Stimulated activated CD8-positive, alpha-beta memory T cell treated with anti-CD3 and anti-CD28 coated beads, Interleukin-7, amount 100 ng/mL, for 1 hour (primary cell): ENCODE data around the gene LIPG.

ENCODE experiments used
- DNase-seq, 2 donors: peaks; one replicate each; pipeline ENCODE4 v3.0.0-alpha.2; 2020; ENCODE audit warnings: low read depth in 2 of 2

The LIPG gene

DNA sequence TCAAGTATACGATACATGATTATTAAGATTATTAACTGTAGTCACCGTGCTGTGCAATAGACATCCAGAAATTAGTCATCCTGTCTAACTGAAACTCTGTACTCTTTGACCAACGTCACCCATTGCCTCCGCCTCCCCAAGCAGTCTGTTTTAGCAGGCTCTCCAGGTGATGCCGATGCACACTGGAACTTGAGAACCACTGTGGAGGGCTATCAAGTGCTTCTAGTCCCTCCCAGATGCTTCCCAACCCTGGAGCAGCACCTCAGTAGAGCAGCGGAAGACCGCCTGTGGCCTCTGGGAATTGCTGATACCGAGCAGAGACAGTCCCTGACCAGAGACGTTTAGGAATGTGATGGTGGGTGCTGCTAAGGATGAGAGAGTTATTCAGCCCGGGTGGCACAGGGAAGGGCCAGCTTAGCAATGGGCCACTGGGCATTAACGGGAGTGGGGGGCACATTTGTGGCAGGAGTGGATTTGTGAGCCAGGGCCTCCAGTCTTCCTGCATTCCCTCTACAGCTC lies 50.7 kb downstream of the LIPG start:
- DNase-seq: no peak

DNA sequence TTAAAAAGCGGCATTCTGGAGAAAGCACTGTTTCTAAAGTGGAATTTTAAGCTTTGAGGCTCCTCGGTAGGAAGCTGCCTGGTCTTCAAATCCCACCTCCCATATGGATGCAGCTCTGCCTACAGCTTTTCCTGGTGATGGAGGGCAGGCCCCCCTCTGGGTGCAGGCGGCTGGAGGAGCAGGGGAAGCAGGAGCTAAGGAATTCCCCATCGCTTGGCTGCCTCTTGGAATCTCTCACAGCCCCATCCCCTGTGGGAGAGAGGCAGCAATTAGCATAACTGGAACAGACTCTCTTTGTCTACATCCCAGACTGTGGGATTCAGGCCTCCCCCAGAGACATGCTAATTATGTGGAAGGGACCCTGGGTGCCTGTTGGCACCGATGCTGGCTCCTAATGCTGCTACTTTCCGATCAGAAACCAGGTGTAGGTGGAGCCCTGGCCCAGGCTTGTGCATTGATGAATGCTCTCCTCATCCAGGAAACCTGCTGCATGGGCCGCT lies 51.3 kb downstream of the LIPG start:
- no peak for DNase-seq

DNA sequence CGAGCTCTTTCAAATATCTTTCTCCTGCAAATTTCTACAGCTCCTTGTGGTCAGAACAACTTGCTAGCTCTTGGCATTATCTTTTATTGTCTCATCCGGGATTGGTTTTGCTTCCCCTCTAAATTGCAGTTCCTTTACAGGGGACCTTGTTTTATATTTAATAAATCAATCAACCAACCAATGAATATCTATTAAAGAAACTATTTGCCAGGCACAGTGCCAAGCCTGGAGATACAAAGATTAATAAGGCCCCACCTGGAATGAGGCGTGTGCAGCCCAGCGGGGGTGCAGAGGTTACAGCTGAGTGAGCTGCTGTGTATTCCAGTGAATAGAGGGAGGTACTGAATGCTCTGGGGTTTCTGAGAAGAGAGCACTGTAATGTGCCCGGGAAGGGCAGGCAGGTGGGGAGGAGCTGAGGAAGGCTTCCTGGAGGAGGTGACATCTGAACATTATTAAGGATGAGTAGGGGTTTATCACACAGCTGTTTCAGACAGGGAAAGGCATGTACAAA lies 51.8 kb downstream of the LIPG start:
- no peak for DNase-seq

DNA sequence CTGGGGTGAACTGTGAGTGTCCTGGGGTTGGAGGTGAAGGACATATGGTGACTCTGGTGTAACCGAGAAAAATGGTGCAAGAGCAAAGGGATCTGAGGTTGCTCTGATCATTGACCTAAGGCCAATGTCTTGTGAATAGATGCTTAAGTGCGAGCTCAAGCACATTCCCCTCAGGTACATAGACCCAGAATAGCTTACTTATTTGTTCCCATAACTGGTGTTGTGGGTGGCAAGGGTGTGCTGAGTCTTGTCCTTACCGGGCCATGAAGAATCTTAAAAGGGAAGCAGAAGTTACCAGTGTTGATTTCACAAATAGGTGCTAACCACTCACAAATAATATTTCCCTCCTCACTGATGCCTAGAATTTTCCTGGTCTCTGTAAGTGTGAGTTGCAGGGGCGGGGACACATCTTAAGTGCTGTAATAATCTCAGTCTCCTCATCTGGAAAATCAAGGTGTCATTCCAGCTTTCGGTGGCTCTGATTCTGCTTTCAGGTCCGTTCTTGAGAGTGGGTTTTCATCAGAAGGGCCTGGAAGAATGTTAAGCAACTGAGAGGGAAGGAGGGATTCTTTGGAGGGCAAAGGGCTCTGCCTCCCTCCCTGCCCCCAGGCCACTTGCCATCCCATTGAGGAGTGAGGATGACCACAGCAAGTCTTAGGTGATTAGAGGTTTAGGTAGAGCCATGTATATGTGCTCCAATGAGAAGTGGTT lies 54.9 kb downstream of the LIPG start:
- DNase-seq: no peak

DNA sequence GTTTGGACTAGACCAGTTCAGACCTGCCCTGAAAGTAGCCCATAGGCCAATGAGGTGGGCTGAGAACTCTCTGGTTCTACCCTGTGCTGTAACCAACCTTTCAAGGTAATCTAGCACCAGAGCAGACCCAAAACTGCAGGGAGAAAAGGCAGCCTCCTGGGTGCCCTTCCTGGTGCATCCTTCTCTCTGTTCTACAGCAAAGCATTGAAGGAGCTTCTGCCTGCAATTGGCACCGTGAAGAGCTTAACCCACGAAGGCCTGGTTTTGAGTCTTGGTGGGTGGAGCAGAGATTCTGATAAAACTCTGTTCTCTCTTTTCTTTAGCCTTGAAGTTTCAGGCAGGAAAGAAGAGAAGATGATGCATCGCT lies 55.5 kb downstream of the LIPG start:
- no peak for DNase-seq

DNA sequence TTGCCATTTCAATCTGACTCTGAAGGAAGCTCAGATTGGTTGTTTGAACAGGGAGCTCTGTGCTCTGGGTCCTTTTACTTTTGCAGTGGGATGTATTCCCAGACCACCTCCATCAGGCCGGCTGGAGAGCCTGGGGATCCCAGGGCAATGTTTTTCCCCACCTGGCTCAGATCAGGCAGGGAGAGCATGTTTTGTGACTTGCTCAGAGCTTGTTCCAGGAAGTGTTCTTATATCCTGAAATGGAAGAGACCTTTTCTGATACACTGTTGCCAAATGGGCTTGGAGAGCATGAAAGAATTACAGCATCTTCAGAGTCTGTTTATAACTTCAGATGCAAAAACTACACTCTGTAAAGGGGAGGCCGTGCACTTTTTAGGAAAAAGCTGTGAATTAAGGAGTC lies 56.0 kb downstream of the LIPG start:
- no peak for DNase-seq

DNA sequence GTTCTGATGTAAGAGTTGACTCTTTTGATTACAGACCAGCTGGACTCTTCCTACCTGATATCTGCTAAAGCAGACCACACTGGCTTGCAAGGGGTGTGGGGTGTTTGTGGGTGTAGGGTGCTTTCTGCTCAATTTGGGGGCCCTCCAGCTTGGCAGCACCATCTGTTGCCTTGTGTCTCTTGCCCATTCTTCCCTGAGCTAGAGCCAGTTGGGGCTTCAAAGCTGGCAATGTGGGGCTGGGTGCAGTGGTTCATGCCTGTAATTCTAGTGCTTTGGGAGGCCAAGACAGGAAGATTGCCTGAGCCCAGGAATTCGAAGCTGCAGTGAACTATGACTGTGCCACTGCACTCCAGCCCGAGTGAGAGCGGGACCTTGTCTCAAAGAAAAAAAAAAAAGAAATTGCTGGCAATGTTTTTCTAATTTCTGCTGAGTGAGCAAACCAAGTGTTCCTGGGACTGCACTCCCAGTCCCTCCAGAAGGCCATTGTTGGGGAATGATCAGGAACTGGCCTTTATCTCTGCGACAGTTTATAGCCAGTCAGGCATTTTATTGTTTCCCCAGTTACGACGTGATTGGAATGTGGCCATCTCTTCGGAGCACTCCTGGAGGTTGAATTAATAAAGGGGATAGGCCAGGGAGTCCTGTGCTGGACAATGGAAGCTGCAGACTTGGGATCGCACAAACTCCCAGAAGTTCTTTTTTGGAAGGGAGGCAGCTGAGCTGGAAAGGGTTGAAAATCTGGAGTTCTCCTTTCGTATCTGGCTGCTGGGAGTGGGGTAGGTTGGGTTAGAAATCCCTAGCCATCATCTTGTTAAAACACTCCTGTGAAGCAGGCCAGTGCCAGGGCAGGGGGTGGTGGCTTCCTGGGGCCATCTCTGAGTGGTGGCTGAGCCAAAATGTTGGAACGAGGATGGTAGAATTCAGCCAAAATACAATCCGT lies 57.2 kb downstream of the LIPG start:
- no peak for DNase-seq

DNA sequence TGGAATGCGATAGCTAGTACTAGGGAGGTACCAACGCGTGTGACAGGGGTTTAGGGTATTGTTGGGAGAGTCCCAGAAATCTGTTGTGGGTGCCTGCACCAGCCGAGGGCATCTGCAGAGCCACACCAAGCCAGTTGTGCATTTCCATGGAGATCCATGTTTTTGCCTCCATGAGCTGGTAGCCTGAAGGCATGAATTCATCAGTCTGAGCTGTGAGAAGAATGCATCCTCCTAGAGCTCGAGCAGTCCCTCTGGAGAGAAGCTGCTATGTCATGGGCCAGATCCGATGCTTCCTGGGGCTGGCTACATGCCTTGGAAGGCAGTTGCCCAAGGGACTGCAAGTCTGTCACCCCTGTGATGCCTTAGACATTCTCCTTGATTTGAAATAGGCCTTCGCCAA lies 57.9 kb downstream of the LIPG start:
- no peak for DNase-seq

DNA sequence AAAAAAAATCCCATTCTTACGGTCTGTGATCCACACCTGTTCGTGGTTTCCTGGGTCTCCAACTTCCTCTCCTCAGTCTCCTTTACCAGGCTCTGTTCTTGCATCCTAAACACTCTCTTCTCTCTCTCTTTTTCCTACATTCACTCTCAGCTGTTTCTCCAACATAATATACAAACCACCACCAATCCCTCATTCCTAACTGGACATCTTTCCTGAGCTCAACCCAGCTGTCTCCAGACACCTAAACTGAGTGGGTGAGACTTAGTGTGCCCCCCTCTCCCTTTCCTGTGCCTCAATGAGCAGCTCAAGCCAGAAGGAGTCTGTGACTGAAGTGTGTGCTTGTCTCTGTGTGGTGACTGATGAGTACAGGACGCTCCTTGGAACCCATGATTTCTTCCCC lies 59.4 kb downstream of the LIPG start:
- DNase-seq: no peak

DNA sequence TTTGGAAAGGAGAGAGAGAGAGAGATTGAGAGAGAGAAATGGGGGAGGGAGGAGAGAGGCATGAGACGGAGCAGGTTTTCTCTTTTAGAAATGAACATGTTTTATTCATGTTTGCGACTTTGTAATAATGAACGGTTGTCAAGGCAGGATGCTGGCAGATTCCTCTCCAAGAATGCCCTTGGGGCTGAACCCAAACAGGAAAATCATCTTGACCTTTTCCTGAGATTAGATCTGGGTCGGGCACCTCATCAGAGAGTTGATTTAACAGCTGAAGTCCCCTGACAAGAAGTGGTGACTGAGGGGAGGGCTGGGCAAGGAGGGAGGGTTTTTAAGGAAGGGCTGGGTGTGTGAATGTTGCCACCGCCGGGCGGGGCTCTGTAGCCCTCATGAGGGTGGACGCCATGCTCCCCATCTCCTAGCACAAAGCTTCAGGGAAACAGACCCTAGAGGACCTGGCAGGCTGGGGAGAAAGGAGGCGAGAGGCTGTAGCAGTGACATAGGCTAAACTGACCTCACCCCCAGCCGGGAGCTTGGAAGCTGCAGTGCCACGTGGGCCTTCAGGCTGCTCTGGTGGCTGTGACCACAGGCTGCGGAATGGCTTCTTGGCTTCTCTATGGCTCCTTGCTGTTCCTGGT lies 60.0 kb downstream of the LIPG start:
- DNase-seq: no peak

DNA sequence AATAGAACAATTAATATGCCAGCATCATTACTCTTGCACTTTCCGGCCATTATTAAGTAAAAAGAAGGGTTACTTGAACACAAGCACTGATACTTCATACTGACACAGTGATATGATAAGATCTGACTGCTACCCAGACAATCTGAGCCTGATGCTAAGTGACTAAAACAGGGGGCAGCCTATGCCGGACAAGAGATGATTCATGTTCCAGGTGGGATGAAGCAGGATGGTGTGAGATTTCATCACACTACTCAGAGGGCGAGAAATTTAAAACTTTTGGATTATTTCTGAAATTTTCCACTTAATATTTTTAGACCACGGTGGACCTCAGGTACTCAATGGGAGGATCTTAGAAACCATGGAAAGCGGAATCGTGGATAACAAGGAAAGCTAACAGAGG lies 61.7 kb downstream of the LIPG start:
- DNase-seq: no peak

DNA sequence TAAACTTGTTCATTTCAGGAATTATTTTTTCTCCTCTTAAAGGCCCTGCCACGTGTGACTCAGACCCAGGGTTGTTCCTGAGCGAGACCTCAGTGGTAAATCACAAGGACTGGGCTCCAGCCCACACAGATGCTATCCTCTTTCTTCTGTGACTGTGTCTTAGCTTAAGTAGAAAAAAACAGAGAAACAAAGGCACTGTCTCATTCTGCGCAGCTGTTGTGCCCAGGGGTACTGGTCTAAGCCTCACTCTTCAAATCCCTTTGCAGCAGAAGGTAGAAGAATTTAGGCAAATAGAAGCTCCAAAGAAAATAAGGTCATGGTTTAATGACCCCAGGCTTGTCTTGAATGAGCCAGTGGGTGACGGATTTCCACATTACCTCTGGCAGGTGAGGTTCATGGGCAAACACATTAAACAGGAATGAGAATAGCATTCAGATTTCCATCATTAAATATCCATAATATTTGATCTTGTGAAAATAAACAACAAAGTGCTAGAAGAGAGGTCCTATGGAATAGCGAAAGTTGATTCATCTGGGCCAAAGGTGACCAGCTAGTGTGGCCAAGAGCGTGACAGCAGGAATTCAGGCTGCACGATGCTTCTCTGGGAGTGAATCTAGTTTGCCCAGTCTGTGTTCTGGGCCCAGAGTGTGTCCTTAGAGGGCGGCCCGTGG lies 63.3 kb downstream of the LIPG start:
- DNase-seq: no peak

DNA sequence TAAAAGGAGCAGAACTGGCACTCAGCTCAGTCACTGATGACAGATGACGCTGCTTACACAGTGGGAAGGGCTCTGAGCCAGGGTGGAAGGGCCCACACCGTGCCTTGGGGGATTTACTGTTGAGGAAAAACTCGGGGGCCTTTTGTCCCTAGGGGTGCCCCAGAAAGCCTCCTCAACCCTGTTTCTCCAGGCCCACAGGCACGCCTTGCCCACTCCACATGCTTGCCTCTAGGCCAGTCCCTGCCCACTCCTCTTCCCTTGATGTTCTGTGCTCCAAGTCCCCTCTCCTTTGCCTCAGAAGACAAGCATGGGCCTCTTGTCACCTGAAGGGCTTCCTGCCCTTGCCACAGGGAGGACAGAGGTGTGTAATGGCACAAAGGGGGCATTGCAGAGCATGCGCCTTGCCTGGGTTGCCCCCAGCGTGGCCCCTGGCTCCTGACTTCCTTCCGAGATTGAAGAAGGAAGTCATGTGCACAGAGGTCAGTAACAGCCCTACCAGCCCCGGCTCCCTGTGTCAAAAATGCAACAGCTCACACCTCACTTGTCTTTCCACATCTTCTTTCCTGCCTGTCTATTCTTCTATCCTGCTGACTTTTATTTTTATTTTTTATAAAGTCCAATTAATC lies 65.1 kb downstream of the LIPG start:
- no peak for DNase-seq

DNA sequence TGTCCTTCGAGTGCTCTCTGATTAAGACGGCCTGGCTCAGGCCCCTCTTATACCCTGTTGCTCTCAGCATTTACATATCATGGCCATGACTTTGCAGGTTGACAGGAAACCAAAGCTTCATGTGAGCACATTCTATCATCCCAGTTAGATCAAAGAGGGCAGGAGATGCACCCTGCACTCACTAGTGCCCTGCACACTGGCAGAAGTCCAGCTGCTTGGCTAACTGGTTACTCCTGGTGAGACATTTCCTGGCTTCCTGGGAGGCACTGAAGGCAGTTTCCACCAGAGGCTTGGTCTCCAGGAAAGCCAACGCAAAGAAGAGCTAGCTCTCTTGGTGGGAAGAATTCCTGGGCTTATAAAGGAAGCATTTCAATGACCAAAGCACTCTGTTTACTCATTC lies 66.3 kb downstream of the LIPG start:
- no peak for DNase-seq

DNA sequence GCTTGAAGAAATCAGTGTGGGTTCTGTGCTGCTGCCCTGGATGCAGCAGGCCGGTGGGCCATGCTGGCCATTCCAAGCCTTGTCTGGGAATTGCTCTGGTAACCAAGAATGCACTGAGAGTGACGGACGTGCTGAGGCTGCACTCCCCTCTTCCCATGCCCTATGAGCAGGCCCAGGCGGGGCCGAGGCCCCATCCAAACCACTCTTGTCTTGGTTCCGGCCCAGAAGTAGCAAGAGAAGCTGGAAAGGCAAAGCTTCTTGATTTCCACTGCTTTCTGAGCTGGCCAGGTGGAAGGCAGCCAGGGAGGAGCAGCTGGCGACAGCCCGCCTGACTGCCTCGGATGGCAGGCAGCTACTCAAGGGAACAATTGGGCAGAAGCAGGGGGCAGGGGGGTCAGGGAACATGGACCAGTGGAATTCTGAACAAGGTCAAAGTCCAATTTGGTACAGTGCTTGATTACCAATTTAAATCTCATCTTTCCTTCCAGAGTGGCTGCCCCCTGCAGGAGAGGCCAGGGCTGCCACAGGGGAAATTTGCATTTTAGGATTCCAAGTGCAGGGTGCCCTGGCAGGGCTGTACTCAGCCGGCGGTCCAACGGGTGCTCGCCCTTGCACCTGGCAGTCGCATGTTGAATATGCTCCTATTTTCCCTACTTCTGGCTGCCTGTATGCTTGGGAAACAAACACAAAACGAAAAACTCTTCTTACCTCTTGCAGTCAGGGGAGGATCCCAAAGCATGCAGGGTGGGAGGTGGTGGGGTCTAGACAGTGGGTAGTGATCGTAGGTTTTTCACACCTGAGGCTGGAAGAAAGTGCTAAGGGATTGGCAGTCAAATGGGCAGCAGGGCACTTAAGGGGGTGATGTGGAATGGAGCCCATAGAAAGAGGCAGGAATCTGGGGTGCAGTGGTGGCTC lies 67.3 kb downstream of the LIPG start:
- no peak for DNase-seq

DNA sequence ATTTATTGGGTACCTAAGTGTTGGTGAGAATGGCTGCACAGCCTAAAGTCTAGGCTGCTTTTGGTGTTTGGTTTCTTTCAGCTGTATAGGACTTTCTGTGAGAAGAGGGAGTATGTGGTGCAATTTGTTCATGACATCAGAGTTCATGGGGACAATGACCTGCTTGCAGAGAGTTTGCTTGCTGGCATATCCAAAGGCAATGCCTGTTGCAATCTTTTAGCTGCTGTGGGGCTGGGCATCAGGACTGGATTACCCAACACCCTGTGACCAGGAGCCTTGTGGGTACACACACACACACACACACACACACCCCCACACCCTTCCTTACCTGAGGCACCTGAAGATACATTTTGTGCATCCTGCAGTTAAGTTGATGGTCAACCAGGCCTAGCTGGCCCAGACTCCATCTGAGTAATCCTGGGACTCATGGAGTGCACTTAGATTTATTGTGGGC lies 68.4 kb downstream of the LIPG start:
- no peak for DNase-seq

DNA sequence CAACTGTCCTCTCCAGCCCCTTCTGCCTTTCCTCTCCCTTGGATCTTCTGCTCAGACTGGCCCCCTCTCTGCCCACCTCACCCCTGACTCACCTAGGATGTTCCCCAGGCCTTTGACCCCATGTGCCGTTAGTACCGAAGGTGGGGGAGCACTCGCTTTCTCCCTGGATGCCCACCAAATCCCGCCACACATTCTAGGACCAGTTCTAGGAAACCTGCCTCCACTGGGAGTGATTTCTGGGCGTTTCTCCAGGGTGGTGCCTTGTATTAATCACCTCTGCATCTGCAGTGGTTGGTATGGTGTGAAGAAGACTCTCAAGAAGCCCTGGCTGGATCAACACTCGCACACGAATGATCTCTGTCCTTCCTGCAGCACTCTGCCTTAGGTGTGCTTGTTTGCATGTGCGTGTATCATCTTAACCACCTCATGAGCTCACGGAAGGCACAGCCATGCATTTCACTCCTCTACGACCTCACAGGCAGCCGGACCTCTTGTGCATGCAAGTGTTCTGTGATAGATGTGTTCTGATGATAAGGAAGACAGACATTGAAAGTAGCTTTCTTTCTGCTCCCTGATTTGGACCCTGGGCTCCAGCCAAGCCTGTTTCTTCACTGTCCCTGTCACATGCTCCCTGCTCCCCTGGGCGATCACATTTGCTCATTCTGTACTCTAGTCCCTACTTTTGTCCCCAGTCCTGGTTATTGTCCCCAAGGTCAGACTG lies 69.4 kb downstream of the LIPG start:
- DNase-seq: no peak

DNA sequence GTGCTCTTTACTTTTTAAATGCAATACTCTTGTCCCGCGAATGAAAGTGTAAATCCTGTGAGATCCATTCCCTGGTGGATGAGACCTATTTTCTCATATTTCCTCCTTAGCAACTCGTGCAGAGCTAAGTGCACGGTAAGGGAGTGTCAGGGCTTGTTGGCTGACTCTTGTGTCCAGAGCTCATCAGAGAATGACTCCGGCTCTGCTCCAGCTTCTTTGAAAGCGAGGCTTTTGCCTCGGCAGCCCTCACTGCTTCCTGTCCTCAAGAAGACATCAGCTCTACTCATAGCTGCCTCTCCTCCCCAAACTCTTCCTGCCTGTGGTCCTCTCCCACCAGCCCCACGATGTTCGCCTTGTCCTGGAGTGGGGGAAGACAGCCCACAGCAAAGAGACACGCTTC lies 70.7 kb downstream of the LIPG start:
- no peak for DNase-seq

DNA sequence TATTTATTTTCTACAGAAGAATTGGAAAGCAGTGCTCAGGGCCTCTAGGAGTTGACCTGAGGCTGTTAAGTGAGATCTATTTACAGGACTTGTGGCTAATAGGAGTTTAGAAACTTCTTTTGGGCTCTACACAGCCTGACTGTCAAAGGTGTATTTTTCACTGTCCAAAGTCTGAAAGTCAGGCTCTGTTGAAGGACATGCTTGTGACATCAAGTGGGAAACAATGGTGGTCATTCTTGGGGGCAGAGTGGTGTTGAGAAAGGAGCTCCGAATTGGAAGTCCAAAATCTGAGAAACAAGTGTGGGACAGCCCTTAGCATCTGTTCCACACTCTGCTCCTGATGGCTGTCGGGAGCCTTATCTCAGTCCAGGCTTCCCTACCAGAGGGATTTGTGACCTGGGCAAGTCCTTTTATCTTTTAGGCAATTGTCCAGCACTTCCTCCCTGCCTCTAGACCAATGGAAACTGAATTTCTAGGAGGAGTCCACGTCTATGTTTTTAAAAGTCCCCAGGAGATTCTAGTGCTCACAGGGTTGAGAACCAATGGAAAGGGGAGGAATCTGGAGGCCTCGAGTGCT lies 76.4 kb downstream of the LIPG start:
- DNase-seq: no peak
